Stimulated activated CD4-positive, alpha-beta T cell treated with anti-CD3 and anti-CD28 coated beads, Interleukin-15, amount 100 ng/mL, for 1 hour (primary cell): ENCODE results near the gene CYREN.
A peak's percentile ranks its signal among the peaks of the same experiment; 100 is the strongest.
"Not testable (repeated sequence)": the region's sequence is repeated elsewhere in the genome, so short reads cannot be mapped to it uniquely, and the experiment has no call there.

Experiments
- DNase-seq, 2 donors: peaks; one replicate each; pipeline ENCODE4 v3.0.0-alpha.2; 2020; ENCODE audit warnings: low read depth in 1 of 2, low spot score in 1 of 2

Gene CYREN

DNA sequence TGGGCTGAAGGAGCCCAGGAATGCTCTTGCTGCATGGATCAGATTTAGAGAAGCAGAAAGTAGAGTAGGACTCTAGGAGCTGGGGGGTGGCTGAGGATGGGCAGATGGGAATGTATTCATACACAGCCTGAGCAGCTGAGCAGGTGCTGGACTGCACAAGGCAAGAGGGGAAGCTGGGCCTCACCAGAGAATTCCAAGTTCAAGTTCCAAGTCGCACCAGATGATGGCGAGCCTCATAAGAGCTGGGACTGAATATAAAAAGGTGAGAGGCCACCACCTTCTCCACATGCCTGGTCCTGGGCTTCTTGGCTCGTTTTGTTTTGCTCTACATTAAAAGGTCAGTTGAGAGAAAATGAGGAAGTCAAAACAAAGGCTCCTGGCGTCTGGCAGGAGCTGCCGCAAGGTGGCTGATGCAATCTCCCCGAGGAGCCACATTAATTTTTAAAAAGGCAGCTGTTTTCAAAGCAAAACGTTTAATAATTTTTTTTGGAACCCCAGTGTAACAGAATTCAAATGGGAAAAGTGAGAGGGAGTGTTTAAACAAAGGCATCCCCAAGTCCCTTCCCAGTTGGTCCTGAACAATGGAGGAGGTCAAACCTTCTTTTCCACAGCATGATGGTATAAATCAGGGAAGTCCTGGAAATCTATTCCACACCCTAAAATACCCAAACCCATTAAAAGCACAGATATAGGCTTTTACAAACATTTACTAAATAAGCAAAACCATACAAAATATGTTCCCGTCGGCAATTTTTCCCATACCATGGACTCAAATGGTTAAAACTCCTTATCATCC is 9.5 kb downstream of the CYREN start:
- DNase-seq, result no peak

DNA sequence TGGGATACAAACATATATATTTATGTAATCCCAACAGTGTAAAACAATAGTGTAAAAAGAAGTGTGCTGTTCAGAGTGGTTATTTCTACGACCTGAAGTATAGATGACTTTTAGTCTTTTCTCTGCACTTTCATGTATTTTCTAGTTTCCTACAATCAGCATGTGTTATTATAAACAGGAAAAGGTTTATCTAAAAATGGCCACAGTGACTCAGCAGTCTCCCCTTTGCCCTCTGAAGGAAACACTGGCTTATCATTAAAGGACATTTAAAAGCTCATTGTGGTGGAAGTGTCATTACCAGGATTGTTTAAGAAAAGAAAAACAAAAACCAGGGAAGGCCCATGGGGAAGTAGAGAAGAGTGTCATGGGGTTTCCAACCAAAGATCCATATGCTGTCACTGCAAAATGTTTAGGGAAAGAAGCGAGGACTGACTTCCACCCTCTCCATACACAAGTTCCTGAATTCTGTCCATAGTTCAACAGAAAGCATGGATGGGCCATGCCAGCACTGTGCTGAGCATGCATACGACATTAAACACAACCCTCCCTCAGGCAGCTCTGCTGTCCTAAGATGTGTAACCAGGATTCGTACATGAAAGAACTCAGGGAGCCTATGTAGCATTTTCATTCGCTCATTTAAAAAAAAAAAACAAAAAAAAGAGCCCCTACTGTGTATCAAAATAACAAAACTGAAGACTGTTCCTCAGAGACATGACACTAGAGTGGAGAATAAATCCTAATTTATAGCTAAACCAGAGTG is 10.2 kb downstream of the CYREN start:
- DNase-seq, result no peak

DNA sequence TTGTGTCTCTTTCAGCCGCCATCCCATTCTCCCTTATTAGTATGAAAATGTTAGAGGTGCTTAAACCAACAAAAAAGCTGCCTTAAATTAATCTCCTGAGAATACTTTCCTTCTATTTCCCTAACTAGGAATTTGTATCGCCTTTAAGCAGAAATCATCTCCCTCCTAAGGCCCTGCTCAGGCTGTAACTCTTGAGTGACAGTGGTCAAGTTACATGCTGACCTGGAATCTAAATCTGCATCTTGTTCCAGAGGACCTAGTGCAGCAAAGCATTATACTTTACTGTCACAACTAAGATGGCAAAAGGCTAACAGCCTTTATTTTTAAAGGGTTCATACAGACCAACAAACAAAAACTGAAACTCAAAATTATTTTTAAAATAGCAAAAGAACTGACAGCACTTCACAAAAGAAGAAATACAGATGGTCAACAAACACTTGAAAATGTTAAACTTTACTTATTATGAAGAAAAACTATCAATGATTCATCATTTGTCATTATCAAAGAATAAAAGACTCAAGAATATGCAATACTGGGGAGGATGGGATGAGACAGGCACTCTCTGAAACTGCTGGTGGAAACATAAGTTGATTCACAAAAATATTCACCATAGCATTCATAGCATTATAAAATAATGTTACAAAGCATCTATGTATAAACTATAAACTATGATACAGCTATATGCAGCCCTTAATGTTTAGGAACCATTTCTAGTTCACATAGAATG is 11.0 kb downstream of the CYREN start:
- DNase-seq, result no peak

DNA sequence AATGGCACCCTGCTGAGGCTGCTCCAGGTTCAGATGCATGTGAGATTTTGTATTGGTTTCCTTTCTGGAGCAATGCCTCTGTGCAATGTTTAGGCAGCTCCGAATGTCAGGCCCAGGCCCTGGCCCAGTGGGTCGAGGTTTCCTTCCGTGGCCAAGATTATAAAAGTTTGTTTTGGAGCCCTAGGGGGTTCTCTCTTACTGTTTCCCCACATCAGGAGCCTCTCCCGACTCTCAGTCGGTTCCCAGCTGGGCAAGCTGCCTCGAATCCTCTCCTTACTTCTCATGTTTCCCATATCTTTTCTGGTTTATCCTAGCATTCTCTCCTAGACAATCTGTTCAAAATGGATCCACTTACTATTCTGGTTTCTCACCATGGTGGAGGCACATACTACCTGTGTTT is 11.6 kb downstream of the CYREN start:
- no peak for DNase-seq

DNA sequence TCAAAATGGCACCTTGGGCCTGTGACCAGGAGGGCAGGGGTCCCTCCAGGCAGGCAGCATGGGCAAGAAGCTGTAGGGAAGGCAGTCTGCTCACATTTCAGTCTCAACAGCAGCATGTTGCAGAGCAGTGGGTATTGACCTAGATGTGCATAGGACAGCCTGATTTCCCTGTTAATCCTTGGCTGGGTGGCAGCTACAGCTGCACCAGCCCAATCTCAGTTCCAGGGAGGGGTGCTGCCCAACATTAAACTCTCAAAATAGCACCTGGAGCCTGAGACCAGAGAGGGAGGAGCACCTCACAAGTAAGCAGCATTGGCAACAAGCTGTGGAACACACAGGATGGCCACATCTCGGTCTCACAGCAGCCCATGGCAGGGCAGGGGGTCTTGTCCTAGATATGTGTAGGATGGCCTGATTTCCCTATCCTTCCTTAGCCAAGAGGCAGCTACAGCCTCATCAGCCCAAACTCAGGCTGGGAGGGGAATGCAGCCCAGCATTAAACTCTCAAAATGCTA is 12.3 kb downstream of the CYREN start:
- DNase-seq, result no peak

DNA sequence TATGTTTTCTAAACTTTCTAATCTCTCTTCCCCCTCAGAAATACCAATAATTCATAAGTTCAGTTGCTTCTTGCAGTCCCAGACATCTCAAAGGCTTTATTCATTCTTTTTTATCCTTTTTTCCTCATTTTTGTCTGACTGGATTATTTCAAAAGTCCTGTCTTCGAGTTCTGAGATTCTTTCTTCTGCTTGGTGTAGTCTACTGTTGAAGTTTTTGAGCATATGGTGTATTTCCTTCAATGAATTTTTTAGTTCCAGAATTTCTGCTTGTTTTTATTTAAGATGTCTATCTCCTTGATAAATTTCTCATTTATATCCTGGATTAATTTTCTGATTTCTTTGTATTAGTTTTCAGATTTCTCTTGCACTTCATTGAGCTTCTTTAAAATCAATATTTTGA is 14.2 kb downstream of the CYREN start:
- no peak for DNase-seq

DNA sequence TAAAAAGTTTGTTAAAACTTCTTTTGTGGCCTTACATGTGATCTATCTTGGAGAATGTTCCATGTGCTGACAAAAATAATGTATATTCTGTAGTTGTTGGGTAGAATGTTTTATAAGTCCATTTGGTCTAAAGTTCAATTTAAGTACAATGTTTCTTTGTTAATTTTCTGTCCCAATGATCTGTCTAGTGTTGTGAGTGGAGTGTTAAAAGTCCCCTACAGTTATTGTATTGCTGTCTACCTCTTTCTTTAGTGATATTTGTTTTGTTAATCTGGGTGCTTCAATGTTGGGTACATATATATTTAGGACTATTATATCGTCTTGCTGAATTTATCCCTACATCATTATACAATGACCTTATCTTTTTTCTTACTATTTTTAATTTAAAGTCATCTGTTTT is 15.8 kb downstream of the CYREN start:
- no peak for DNase-seq

DNA sequence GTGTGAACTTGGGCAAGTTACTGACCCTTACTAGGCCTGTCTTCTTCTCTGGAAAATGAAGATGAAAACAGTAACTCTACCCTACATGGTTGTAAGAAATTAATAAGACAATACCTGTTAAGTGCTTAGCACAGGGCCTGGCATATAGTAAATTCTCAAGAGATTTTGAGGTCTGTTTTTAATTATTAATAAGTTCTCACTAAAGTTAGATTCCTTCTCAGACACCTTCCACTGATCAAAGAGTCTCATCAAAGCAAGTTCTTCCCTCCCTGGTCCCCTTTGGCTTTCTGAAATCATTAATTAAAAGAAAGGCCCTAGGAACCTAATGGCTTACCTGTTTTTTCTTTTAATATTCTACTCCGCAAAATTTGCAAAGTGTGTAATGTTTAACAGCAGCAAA is 18.1 kb downstream of the CYREN start:
- no peak for DNase-seq

DNA sequence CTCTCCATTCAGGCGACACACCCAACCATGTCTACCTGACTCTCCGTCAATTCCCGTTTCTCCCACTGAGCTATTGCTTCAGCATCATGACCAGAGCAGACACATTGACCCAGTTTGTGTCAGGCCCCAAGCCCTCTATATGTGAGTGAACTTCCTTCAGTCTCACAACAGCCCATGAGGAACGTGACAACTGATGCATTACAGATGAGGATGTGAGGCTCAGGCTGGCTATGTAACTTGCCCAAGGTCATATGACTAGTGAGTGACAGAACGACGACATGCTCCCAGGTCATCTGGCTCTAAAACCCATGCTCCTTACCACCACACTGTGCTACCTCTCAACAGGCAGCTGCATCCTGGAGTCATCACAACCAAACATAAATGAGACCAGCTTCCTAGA is 19.0 kb downstream of the CYREN start:
- no peak for DNase-seq

DNA sequence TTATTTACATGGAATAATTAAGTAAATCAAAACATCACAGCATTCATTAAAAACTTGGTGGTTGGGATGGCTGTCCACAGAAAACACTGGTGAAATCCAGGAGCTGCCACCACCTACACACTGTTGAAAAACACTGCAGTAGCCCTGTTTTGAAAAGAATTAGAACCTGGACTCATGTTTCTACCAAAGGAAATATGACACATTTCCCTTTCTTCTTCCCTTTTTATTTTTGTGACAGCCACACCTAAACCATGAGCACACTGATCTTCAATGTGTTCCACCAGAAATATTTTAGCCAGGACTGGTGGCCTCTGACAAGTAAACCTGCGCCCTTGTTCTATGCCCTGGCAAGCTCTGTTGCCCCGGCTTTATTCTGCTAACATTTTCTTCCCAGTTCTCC is 19.4 kb downstream of the CYREN start:
- DNase-seq, result no peak

DNA sequence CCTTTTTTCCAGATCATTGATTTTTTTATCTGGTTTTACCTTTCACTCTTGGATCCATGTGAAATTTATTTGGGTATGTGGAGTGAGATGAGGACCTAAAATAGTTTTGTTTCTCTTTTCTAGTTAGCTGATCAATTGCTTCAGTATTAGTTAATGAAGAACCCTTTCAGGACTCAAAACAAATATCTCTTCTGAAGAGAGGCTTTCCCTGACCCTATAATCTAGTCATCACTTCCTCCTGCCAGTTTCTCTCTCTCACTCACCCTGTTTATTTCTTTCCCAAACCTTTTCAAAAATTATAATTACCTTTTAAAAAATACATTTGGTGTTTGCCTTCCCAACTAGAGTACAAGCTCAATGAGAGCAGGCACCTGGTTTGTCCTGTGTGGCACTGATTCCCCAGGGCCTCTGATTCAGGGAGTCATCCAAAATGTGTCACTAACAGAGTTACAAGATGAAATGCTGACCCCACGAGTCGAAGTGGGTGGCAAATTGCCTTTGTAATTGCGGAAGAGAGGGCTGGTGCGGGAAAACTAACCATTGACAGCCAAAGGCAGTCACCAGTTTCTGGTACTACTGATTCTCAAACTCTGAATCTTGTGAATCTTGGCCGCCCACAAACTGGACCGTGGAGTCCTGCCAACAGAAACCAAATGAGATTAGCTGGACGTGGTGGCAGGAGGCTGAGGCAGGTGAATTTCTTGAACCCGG is 20.3 kb downstream of the CYREN start:
- DNase-seq, result no peak

DNA sequence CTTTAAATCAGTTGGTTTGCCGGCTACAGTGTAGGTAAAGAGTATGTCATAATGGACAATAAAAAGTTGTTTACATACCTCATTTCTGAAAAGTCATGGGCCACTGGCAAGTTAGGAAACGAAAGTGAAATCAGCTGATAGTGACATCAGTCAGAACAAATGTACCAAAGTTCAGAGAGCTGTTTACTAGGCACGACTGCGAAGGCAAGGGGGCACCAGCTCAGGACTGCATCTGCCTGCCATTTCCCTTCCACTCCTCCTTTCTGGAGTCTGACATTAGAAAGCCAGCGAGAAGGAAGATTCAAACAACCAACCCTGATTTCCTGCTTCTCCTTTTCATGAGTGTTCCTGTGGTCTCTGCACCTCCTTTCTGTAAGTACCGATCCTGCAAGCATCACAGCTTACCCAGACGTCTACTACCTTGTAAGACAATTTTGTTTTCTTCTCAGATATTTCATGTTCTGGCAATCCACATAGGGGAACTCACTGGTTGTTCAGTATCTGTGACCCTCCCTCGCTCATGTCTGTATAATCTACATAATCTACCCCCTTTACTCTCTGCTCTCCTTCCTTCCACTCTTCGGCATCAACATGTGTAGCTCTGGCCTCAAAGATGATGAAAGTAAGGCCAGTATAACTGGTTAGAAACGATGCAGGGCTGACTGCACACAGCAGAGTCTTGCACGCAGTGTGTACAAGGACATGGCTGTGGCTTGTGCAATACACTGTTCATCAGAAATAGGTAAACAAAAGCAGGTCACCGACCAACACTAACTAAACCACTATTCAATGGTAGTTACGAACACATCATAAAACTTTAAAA is 22.4 kb downstream of the CYREN start, which contains the start of gene TMEM140:
Gene TMEM140 (plus strand): TSS at position 174 of the 823 bp plus-strand sequence. CDS start 16,370 bp downstream, outside the sequence.
- peak in 1 of 2 donors; percentile 20 for DNase-seq

DNA sequence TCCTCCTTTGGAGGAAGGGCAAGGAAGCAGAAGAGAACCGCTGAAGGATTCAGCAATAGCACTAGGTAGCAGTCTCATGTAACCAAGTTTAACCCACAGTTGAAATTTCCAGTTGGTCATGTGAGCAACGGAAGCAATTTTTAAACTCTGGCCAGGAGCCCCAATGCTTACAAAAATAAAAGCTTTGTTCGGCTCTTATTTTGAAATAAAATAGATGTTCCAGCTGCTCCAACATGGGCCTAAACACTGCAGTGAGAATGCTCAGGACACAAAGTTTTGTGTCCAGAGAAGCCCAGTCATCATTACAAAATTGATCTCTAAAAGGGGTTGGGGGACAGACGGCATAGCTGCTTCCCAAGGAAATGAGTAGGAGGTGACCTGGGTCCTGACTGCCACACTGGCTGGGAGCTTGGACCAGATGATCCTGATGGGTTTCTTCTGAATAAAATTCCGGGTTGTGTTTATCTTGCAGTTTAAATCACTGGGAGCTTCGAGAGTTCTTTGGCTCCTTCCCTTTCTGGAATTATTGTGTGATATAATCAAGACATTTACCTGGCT is 23.1 kb downstream of the CYREN start:
- DNase-seq, result no peak

DNA sequence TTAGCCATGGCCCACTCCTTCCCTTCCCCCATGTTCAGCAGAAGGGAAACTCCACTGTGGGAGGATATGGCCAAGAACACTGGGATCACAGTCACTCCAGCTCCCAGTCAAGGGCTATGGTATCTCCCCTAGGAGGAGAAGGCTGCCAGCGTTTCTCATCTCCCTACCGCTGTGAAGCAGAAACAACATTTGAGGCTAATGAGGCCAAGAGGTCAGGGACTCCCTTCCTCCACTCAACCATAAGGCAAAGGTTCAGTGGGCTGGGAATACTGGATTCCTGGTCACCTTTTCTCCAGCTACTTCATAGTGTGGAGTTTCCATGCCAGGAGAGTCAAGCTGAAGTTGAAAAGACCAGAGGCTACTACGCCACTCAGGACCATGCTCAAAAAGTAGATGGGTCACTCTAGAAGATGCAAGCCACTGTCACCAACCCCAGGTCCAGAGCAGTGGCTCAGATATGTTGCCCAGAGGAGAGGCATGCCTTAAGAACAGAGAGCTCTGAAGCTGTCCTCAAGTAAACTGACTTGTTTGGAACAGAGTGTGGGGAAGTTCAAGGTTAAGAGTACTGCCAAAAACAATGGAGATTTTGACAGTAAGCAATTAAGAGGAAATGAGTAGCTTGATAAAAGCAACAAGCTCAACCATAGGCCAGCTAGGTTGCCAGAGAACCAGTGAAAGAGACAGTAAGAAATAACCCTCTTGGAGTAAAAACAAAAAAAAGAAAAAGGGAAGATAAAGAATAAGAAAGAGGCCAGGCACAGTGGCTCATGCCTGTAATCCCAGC is 26.4 kb downstream of the CYREN start:
- no peak for DNase-seq

DNA sequence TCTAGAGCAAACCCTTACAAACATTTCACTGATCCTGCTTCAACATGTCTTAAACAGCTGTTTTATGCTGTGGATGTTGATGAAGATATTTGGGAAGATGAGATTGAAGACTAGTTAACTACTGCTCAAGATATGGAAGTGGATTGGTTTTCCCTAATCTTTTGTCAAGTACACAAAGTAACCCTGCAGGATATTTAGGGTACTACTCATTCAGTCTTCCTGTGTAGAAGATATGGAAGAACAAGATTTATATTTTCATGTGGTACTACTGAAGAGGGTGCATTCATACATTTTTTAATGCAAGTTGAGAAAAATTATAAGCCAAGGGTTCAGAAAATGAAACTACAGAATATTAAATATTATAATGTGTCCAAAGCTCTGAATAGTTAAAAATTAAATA is 40.9 kb downstream of the CYREN start:
- DNase-seq, result no peak

DNA sequence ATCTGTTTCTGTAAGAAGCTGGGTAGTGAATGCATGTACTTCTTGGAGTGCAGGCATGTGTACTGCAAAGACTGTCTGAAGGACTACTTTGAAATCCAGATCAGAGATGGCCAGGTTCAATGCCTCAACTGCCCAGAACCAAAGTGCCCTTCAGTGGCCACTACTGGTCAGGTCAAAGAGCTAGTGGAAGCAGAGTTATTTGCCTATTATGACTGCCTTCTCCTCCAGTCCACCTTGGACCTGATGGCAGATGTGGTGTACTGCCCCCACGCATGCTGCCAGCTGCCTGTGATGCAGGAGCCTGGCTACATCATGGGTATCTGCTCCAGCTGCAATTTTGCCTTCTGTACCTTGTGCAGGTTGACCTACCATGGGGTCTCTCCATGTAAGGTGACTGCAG is 41.6 kb downstream of the CYREN start:
- no peak for DNase-seq

DNA sequence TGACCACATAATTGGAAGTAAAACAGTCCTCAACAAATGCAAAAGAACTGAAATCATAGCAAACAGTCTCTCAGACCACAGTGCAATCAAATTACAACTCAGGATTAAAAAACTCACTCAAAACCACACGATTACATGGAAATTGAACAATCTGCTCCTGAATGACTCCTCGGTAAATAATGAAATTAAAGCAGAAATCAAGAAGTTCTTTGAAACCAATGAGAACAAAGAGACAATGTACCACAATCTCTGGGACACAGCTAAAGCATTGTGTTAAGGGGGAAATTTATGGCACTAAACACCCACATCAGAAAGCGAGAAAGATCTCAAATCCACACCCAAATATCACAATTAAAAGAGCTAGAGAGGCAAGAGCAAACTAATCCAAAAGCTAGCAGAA is 45.9 kb downstream of the CYREN start:
- not testable (repeated sequence) for DNase-seq

DNA sequence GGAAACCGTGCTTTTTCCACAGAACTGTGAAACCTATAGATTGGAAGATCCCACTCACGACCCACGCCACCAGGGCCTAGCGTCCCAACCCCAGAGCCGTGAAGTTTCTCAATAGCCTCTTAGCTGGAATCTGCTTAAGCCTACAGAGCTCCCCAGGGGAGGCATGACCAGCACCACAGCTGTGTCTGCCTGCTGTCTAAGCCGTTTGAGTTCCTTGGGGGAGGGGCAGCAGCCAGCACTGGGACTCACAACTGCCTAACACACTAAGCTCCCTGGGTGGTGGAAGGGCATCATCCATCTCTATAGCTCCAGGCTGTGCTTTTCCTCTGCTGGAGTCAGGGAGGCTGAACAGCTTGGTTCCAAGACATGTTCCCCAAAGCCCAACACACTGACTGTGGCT is 48.6 kb downstream of the CYREN start:
- DNase-seq, result no peak

DNA sequence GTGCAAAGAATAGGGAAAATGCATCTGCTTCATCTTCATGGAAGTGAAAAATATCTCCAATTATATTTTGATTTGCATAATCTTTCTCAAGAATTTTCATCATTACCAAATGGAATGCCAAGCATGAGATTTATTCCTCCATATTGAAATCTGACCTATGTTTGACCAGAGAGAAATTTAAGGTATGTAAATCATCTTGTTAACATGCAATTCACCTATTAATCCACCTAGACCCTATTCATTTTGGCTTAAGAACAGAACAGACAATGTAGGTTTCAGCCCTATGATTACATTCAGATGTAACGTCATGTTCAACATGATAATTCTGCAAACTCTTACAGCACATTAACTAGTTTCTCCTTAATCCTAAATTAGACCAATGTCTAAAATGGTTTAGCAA is 53.4 kb downstream of the CYREN start:
- no peak for DNase-seq
